ENCODE results near the gene CACNA1B. TPM values are rescaled to one million over a fixed set of nuclear protein-coding genes. Genes with fewer than 3 reads are reported as not detected.

Gene CACNA1B
- total RNA-seq, 8 experiments from 2014 or later: 0.04 to 12.8 (median 9.7) TPM

DNA sequence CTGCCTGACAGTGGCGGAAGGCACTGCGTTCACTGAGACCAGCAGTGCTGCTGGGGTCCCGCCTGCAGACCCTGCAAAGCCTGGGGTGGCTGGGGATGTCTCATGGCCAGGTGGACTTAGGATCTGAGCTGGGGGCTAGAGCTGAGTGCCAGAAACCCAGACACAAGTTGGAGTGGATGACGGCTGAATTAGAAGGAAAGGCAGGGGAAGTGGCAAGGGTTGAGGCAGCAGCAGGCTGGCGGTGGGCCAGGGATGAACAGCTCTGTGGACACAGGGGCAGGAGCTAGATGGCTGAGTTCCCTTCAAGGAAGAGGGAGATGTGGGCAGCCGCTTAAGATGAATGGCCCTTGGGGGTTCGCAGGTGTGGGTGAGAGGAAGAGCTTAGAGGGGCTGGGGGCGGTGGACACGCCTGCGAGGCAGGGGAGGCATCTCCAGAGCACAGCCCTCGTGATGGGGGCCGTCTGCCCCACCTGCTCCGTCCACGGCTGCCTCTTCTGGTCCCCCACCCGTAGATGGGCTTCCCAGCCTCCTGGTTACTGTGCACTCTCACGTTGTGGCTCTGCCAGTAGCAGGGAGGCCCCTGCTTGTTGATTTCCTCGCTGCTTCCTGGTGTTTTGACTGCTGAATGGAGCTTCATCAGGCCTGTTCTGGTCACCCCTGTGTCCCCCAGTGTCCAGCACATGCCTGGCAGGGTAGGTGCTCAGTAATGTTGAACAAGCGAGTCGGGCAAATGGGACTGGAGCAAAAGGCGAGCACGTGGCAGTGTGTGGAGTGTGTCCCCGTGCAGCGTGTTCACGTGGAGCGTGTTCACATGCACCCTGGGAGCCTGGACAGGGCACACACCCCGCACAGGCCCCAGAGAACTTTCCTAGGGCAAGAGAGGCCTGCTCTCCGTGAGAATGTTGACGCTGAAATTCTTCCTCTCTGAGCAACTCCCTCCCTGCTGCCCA lies 168.2 kb downstream of the CACNA1B start:
- in situ Hi-C loops (cut with MboI; ENCODE audit: low pct_unique_long_range_greater_than_20kb in 2 of 9, low sequenced_read_pairs in 9 of 9, unreplicated experiment in 9 of 9): no loop called here
- WGBS, 10 experiments: 0 to 100% (median 86%) methylated on average over 1 to 13 of the region's 28 CpGs; no CpG with 5 or more reads in 2 of the 10 experiments
- peak in 3 of 8 experiments; percentile 7 to 41 (median 19) for ATAC-seq (replicated peaks in 6 of 8)
- no peak overlapping the region for H3K4me3 ChIP-seq
- H3K4me1 ChIP-seq (replicated peaks in 1 of 2): no peaks in the 10 kb centered on the region
- H3K27ac ChIP-seq: no peak overlapping the region

- 100% methylated on average over 2 of the region's 29 CpGs; no CpG with 5 or more reads in 9 of the 10 experiments for WGBS, 10 experiments
Measured at GRCh38 chr9:138046641-138047301, 169.2 kb downstream of the CACNA1B start.

DNA sequence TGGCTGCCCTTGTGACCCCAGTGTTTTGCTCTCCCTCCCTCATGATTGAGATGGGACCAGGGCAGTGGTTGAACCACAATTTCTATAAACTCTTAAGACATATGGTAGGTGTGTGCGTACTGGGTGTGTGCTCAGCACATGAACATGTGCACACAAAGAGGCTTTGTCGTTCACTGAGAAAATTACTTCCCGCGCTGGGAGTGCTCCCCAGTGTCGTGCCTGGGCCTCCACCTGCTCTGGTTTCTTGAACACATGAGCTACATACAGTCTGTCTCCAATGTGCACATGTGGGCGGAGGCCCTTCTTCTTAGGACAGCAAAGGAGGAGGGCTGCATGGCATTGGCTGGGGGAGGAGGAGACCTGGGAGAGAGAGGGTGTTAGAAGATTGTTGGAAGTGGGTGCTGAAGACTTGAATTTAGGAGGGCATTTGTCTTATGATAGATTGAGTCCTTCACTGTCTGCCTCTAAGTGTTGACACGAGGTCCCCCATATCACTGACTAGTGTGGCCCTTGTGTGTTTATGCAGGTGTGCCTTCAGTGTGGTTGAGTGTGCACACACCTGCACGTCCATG lies 170.0 kb downstream of the CACNA1B start:
- no peak overlapping the region for H3K4me3 ChIP-seq
- no peak overlapping the region for H3K27ac ChIP-seq
- H3K4me1 ChIP-seq (replicated peaks in 1 of 2): no peaks in the 10 kb centered on the region
- ATAC-seq (replicated peaks in 6 of 8): no peak
- 0 to 100% (median 81%) methylated on average over 1 to 5 of the region's 8 CpGs; no CpG with 5 or more reads in 2 of the 10 experiments for WGBS, 10 experiments
- in situ Hi-C loops (cut with MboI; ENCODE audit: low pct_unique_long_range_greater_than_20kb in 2 of 9, low sequenced_read_pairs in 9 of 9, unreplicated experiment in 9 of 9): no loop called here

More at GRCh38 chr9:138046641-138047301, 169.2 kb downstream of the CACNA1B start:
- no peak for ATAC-seq (replicated peaks in 6 of 8)
- in situ Hi-C loops (cut with MboI; ENCODE audit: low pct_unique_long_range_greater_than_20kb in 2 of 9, low sequenced_read_pairs in 9 of 9, unreplicated experiment in 9 of 9): no loop called here
- Histone ChIP-seq H3K4me3 (no peak overlapping the region), H3K27ac (no peak overlapping the region), H3K4me1 (replicated peaks in 1 of 2) (no peaks in the 10 kb centered on the region)

DNA sequence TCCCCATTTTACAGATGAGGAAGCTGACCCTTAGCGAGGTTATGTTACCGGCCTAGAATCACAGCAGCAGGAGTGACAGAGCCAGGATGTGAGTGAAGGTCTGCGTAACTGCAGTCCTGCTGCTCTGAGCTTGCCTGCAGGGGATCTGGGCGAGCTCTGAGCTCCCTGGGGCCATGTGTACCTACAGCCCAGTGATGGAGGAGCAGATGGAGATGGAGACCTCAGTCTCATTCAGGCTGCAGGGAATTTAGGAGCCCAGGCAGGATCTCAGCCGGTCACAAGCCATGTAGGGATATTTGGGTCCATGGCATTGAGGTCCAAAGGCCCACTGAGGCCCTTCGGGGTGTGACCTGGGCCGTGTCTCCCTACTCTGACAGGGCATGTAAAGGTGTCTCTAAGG lies 170.6 kb downstream of the CACNA1B start:
- Histone ChIP-seq H3K4me3 (no peak overlapping the region), H3K4me1 (replicated peaks in 1 of 2) (no peaks in the 10 kb centered on the region), H3K27ac (no peak overlapping the region)
- in situ Hi-C loops (cut with MboI; ENCODE audit: low pct_unique_long_range_greater_than_20kb in 2 of 9, low sequenced_read_pairs in 9 of 9, unreplicated experiment in 9 of 9): no loop called here
- ATAC-seq (replicated peaks in 6 of 8): no peak
- WGBS, 10 experiments: 0 to 97% methylated on average over 1 to 4 of the region's 7 CpGs; no CpG with 5 or more reads in 8 of the 10 experiments

DNA sequence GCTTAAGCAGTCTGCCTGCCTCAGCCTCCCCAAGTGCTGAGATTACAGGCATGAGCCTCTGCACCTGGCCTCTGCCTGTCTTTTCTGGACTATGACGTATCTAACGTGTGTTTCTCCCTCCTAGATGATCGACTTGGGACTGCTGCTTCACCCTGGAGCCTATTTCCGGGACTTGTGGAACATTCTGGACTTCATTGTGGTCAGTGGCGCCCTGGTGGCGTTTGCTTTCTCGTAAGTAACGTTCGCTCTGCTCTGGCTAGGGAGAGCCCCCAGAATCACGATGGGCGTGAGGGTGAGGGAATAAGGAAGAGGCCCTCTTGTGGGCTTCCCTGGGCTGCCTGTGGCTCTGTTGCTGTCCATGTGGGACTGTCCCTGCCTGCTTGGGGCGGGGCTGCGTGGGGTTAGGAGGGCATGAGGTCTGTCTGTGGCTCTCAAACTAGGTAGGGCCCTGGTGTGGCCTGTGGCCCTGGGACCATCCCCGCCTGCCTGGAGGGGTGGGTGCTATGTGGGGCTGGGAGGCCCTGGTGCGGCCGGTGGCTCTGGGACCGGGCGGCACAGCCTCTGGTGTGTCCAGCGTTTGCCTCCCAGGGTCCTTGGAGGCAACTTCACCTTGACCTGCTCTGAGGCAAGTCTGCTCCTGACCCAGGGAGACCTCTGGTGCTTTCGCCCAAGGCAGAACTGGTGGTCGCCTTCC lies 171.7 kb downstream of the CACNA1B start:
- WGBS, 10 experiments: 19 to 88% (median 65%) methylated on average over 1 to 14 of the region's 21 CpGs; no CpG with 5 or more reads in 4 of the 10 experiments
- Histone ChIP-seq H3K4me1 (replicated peaks in 1 of 2) (no peaks in the 10 kb centered on the region), H3K27ac (no peak overlapping the region), H3K4me3 (no peak overlapping the region)
- in situ Hi-C loops (cut with MboI; ENCODE audit: low pct_unique_long_range_greater_than_20kb in 2 of 9, low sequenced_read_pairs in 9 of 9, unreplicated experiment in 9 of 9): no loop called here
- ATAC-seq (replicated peaks in 6 of 8): no peak

DNA sequence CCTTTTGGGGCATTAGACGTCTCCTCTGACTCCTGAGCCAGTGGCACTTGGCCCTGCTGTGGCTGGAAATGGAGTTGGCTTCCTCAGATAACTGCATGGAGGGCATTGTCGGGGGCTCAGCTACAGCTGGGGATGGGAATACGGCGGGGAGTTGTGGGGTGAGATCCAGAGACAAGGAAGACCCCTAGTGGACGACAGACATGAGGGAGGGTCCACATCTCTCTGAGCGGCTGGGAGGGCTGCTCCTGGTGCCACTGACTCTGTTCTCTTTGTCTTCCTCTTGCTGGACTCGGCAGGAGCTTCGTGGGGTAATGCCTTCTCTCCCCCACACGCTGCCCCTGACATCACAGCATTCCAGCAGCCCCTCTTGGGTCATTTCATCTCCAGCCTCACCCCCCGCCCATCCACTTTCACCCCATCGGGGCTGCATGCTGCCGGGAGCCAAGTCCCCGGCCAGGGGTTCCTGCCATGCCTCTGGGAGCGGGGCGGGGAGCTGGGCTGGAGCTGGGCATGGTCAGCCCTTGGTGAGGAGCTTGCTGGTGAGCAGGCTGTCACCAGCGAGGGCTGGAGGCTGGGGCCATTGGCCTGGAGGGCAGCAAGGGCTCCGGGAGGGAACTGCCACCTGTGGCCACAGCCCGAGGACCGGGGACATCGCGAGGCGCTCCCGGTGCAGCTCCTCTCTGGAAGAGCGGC lies 172.3 kb downstream of the CACNA1B start:
- in situ Hi-C loops (cut with MboI; ENCODE audit: low pct_unique_long_range_greater_than_20kb in 2 of 9, low sequenced_read_pairs in 9 of 9, unreplicated experiment in 9 of 9): no loop called here
- H3K4me3 ChIP-seq: no peak overlapping the region
- ATAC-seq (replicated peaks in 6 of 8): no peak
- H3K27ac ChIP-seq: no peak overlapping the region
- 81 to 93% methylated on average over 3 to 8 of the region's 24 CpGs; no CpG with 5 or more reads in 8 of the 10 experiments for WGBS, 10 experiments
- H3K4me1 ChIP-seq (replicated peaks in 1 of 2): no peaks in the 10 kb centered on the region

DNA sequence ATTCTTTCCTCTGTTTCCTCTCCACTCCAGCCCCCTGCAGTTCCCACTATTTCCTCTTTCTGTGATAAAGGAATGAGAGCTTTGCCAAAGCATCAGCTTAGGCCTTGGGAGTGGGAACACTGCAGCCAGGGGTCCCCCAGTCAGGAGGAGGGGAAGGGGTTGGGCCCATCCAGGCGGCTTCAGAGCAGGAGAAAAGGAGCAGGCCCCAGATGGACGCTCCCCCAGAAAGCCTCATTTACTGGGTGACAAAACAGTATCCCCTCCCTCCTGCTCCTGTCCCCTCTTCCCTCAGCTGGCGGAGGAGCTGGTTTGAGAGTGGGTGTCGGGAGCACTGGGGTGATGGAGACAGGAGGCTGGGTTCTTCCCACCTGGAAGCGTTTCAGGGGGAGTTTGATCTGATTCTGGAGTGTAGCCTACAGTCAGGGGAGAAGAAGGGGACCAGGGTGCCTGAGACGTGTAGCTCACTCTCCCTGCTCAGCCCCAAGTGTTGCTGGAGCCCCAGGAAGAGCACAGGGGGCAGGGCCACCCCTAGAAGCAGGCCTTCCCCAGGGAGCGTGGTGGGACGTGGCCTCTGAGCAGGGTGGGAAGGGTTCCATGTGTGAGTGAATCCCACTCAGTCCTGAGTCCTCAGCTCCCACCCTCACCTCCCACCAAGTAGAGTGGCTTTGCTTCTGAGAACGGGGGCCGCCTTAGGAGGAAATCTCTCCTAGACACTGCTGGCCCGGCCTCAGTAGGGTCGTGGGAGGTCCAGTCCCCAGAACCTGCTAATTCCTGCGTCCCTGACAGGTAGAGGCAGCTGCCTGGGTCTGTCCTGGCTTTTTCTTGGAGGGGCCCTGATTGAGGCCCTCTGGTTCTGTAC lies 173.1 kb downstream of the CACNA1B start:
- no peaks in the 10 kb centered on the region for H3K4me1 ChIP-seq (replicated peaks in 1 of 2)
- no peak overlapping the region for H3K27ac ChIP-seq
- WGBS, 10 experiments: 26 to 100% (median 90%) methylated on average over 1 to 3 of the region's 13 CpGs; no CpG with 5 or more reads in 6 of the 10 experiments
- ATAC-seq (replicated peaks in 6 of 8): peak in 1 of 8 experiments; percentile 15
- in situ Hi-C loops (cut with MboI; ENCODE audit: low pct_unique_long_range_greater_than_20kb in 2 of 9, low sequenced_read_pairs in 9 of 9, unreplicated experiment in 9 of 9): no loop called here
- H3K4me3 ChIP-seq: no peak overlapping the region

GRCh38 chr9:138051586-138052321 lies 174.2 kb downstream of the CACNA1B start:
- 0 to 100% (median 30%) methylated on average over 1 to 6 of the region's 15 CpGs; no CpG with 5 or more reads in 5 of the 10 experiments for WGBS, 10 experiments
- Histone ChIP-seq H3K27ac (no peak overlapping the region), H3K4me1 (replicated peaks in 1 of 2) (no peaks in the 10 kb centered on the region), H3K4me3 (no peak overlapping the region)
- in situ Hi-C loops (cut with MboI; ENCODE audit: low pct_unique_long_range_greater_than_20kb in 2 of 9, low sequenced_read_pairs in 9 of 9, unreplicated experiment in 9 of 9): no loop called here
- no peak for ATAC-seq (replicated peaks in 6 of 8)

- no peak overlapping the region for H3K4me3 ChIP-seq
- in situ Hi-C loops (cut with MboI; ENCODE audit: low pct_unique_long_range_greater_than_20kb in 2 of 9, low sequenced_read_pairs in 9 of 9, unreplicated experiment in 9 of 9): no loop called here
- ATAC-seq (replicated peaks in 6 of 8): no peak
- H3K27ac ChIP-seq: no peak overlapping the region
- 37 to 90% (median 52%) methylated on average over 1 to 3 of the region's 4 CpGs; no CpG with 5 or more reads in 5 of the 10 experiments for WGBS, 10 experiments
- H3K4me1 ChIP-seq (replicated peaks in 1 of 2): no peaks in the 10 kb centered on the region
Measured at GRCh38 chr9:138052322-138052615, 174.7 kb downstream of the CACNA1B start.

- WGBS, 10 experiments: 33 to 92% (median 67%) methylated on average over 1 to 6 of the region's 12 CpGs; no CpG with 5 or more reads in 5 of the 10 experiments
- peak in 2 of 8 experiments; percentile 4 to 21 for ATAC-seq (replicated peaks in 6 of 8)
- in situ Hi-C loops (cut with MboI; ENCODE audit: low pct_unique_long_range_greater_than_20kb in 2 of 9, low sequenced_read_pairs in 9 of 9, unreplicated experiment in 9 of 9): no loop called here
- no peak overlapping the region for H3K4me3 ChIP-seq
- H3K4me1 ChIP-seq (replicated peaks in 1 of 2): no peaks in the 10 kb centered on the region
- H3K27ac ChIP-seq: no peak overlapping the region
Measured at GRCh38 chr9:138052635-138053320, 175.2 kb downstream of the CACNA1B start.
